OCI-LY3 (cell line): Measurements from ENCODE around the gene BRD4.
"Not testable (repeated sequence)": the region's sequence is repeated elsewhere in the genome, so short reads cannot be mapped to it uniquely, and the experiment has no call there.

ENCODE experiments used
- H2AFZ ChIP-seq: fragments of 200-600, 300-600 bp; shearing (Covaris generic); 2 replicates; pipeline ENCODE4 v1.6.0; 2014; ENCODE audit warnings: antibody characterized with exemption, low read depth, low read length
- H3K27ac ChIP-seq: fragments of 200-600, 300-600 bp; sonication (generic); 2 replicates; pipeline ENCODE4 v1.5.1; 2014; ENCODE audit warnings: mild to moderate bottlenecking, low read length, moderate library complexity, mixed read lengths
- H3K27me3 ChIP-seq: fragments of 200-600, 300-600 bp; sonication (generic); 2 replicates; pipeline ENCODE4 v1.6.1; 2014; ENCODE audit warnings: low read depth, low read length, mixed read lengths
- H3K36me3 ChIP-seq: fragments of 200-600, 300-600 bp; sonication (generic); replicated peaks from 2 replicates; pipeline ENCODE3; 2014; ENCODE audit warnings: low read depth, low read length, mixed read lengths
- H3K4me1 ChIP-seq: fragments of 300-600, 200-600 bp; sonication (generic); 2 replicates; pipeline ENCODE4 v1.6.1; 2014; ENCODE audit warnings: low read length, mixed read lengths
- H3K4me2 ChIP-seq: fragments of 200-600, 300-600 bp; sonication (generic); 2 replicates; pipeline ENCODE4 v1.6.1; 2014; ENCODE audit warnings: low read length, mixed read lengths
- H3K4me3 ChIP-seq: fragments of 300-600, 200-600 bp; sonication (generic); 2 replicates; pipeline ENCODE4 v1.5.1; 2014; ENCODE audit warnings: antibody characterized with exemption, mild to moderate bottlenecking, low read length, moderate library complexity
- H3K79me2 ChIP-seq: fragments of 300-600, 200-600 bp; shearing (Covaris generic); 2 replicates; pipeline ENCODE4 v1.6.1; 2014; ENCODE audit warnings: mild to moderate bottlenecking, low read length, mixed read lengths
- H3K9ac ChIP-seq: fragments of 300-600, 200-600 bp; shearing (Covaris generic); 2 replicates; pipeline ENCODE4 v1.6.0; 2014; ENCODE audit warnings: mild to moderate bottlenecking, low read length, moderate library complexity
- H3K9me3 ChIP-seq: fragments of 200-600, 300-600 bp; shearing (Covaris generic); 2 replicates; pipeline ENCODE4 v1.6.1; 2014; ENCODE audit warnings: low read length, mixed read lengths; ENCODE audit not compliant: insufficient read depth
- H4K20me1 ChIP-seq: fragments of 200-600, 300-600 bp; sonication (generic); 2 replicates; pipeline ENCODE4 v1.6.1; 2016; ENCODE audit warnings: low read length, mixed read lengths; ENCODE audit not compliant: insufficient read depth
- EZH2phosphoT487 ChIP-seq: fragments of 200-600 bp; shearing (Covaris generic); IDR thresholded peaks from 2 replicates; pipeline ENCODE4 v1.6.1; 2018; ENCODE audit warnings: antibody characterized with exemption, mixed run types, low read depth
- TF ChIP-seq, protein P1 (sequence below): fragments of 200-600, 300-600 bp; sonication (generic); IDR thresholded peaks from 2 replicates; pipeline ENCODE4 v1.5.1; 2014; ENCODE audit warnings: antibody characterized with exemption, low read length, low read depth

BRD4 gene

GRCh38 chr19:15368051-15368632 is 35.8 kb upstream of the BRD4 start:
- no peak overlapping the region for H3K9ac ChIP-seq
- H2AFZ ChIP-seq, result no peak overlapping the region
- no peaks in the 10 kb centered on the region for H3K9me3 ChIP-seq
- peaks cover 29% of the 10 kb centered on the region for H3K79me2 ChIP-seq
- H3K4me2 ChIP-seq, result no peak overlapping the region
- H3K36me3 ChIP-seq, result peaks cover 72% of the 10 kb centered on the region
- no peak overlapping the region for H3K27ac ChIP-seq
- TF ChIP-seq EZH2phosphoT487, result no peak
- TF ChIP-seq, protein P1, sequence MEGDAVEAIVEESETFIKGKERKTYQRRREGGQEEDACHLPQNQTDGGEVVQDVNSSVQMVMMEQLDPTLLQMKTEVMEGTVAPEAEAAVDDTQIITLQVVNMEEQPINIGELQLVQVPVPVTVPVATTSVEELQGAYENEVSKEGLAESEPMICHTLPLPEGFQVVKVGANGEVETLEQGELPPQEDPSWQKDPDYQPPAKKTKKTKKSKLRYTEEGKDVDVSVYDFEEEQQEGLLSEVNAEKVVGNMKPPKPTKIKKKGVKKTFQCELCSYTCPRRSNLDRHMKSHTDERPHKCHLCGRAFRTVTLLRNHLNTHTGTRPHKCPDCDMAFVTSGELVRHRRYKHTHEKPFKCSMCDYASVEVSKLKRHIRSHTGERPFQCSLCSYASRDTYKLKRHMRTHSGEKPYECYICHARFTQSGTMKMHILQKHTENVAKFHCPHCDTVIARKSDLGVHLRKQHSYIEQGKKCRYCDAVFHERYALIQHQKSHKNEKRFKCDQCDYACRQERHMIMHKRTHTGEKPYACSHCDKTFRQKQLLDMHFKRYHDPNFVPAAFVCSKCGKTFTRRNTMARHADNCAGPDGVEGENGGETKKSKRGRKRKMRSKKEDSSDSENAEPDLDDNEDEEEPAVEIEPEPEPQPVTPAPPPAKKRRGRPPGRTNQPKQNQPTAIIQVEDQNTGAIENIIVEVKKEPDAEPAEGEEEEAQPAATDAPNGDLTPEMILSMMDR, result no peak
- H3K27me3 ChIP-seq, result no peaks in the 10 kb centered on the region
- no peak overlapping the region for H3K4me3 ChIP-seq
- peaks cover 8% of the 10 kb centered on the region for H4K20me1 ChIP-seq
- H3K4me1 ChIP-seq, result no peaks in the 10 kb centered on the region

DNA sequence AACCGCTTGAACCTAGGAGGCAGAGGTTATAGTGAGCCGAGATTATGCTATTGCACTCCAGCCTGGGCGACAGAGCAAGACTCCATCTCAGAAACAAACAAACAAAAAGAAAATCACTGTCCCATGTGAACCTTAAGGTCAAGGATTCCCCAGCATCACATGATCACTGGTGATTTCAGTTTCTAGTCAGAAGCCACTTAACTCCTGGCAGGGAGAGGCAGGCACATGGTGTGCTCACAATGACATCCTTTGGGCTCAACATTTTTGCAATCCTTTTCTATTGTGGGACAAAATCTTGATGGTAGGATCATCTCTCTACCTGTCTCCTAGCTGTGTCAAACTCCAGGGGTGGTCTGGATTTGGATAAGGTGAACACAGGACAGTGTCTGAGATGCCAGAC is 35.1 kb upstream of the BRD4 start:
- Histone ChIP-seq H3K4me2 (no peak overlapping the region), H3K4me3 (no peak overlapping the region), H4K20me1 (peaks cover under 1% of the 10 kb centered on the region; the same call in 1 of the 2 replicates), H3K9ac (no peak overlapping the region), H3K9me3 (no peaks in the 10 kb centered on the region), H3K79me2 (peaks cover 22% of the 10 kb centered on the region), H2AFZ (no peak overlapping the region), H3K27me3 (no peaks in the 10 kb centered on the region), H3K36me3 (peaks cover 65% of the 10 kb centered on the region), H3K4me1 (no peaks in the 10 kb centered on the region), H3K27ac (no peak overlapping the region)
- no peak for TF ChIP-seq EZH2phosphoT487

DNA sequence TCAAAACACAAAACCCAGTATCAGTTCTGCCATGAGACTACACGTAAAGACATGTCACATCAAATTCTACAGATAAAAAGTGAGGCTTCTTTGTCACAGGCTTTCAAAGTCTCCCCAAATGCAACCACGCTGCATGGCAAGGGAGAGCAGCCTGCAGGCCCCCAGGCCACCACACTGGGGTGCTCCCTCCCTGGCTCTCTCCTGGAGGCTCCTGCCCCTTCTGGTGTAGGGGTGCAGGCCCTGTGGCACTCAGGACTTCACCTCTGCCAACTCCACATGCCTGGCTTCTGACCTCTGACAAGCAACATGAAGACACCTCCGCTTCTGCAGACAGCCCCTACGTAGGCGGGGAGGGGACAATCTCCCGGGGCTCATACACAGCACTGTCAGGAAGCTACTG is 32.9 kb upstream of the BRD4 start:
- no peaks in the 10 kb centered on the region for H3K27me3 ChIP-seq
- TF ChIP-seq, protein P1, result no peak
- no peak for TF ChIP-seq EZH2phosphoT487
- no peak overlapping the region for H3K9ac ChIP-seq
- H3K4me2 ChIP-seq, result no peak overlapping the region
- H3K4me1 ChIP-seq, result no peaks in the 10 kb centered on the region
- peaks cover 11% of the 10 kb centered on the region; the same call in 1 of the 2 replicates for H3K79me2 ChIP-seq
- H3K27ac ChIP-seq, result no peak overlapping the region
- H2AFZ ChIP-seq, result no peak overlapping the region
- no peak overlapping the region for H3K4me3 ChIP-seq
- peaks cover 64% of the 10 kb centered on the region for H3K36me3 ChIP-seq
- H3K9me3 ChIP-seq, result no peaks in the 10 kb centered on the region
- no peaks in the 10 kb centered on the region for H4K20me1 ChIP-seq

DNA sequence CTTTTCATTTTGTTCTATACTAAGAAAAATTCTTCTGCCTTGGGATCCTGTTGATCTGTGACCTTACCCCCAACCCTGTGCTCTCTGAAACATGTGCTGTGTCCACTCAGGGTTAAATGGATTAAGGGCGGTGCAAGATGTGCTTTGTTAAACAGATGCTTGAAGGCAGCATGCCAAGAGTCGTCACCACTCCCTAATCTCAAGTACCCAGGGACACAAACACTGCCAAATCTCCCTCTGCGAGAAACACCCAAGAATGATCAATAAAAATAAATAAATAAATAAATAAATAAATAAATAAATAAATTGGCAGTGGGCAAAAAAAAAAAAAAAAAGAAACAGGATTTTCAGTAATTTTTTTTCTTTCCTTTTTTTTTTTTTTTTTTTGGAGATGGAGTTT is 31.5 kb upstream of the BRD4 start:
- not testable (repeated sequence) for H3K9me3 ChIP-seq, H2AFZ ChIP-seq, H4K20me1 ChIP-seq, H3K9ac ChIP-seq, H3K27me3 ChIP-seq, H3K4me2 ChIP-seq, H3K4me1 ChIP-seq, H3K27ac ChIP-seq, H3K4me3 ChIP-seq
- Histone ChIP-seq H3K36me3 (peaks cover 59% of the 10 kb centered on the region), H3K79me2 (peaks cover 13% of the 10 kb centered on the region; the same call in 1 of the 2 replicates)

DNA sequence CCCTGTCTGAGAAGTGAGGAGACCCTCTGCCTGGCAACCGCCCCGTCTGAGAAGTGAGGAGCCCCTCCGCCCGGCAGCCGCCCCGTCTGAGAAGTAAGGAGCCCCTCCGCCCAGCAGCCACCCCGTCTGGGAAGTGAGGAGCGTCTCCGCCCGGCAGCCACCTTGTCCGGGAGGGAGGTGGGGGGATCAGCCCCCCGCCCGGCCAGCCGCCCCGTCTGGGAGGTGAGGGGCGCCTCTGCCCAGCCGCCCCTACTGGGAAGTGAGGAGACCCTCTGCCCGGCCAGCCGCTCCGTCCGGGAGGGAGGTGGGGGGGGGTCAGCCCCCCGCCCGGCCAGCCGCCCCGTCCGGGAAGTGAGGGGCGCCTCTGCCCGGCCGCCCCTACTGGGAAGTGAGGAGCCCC is 30.7 kb upstream of the BRD4 start:
- H3K4me3 ChIP-seq, H2AFZ ChIP-seq, H3K4me1 ChIP-seq, H3K4me2 ChIP-seq, H4K20me1 ChIP-seq, H3K9me3 ChIP-seq, H3K27ac ChIP-seq, H3K27me3 ChIP-seq, H3K9ac ChIP-seq: not testable (repeated sequence)
- peaks cover 13% of the 10 kb centered on the region; the same call in 1 of the 2 replicates for H3K79me2 ChIP-seq
- peaks cover 59% of the 10 kb centered on the region for H3K36me3 ChIP-seq

GRCh38 chr19:15360015-15360414 is 27.7 kb upstream of the BRD4 start:
- not testable (repeated sequence) for H2AFZ ChIP-seq, H3K4me3 ChIP-seq, H3K9ac ChIP-seq, H3K27ac ChIP-seq, H3K9me3 ChIP-seq, H3K4me1 ChIP-seq, H3K4me2 ChIP-seq, H3K79me2 ChIP-seq, H3K27me3 ChIP-seq, H4K20me1 ChIP-seq
- H3K36me3 ChIP-seq, result peaks cover 55% of the 10 kb centered on the region
